GM21529 (cell line): Measurements from ENCODE around the gene RARB.

Experiments
- ATAC-seq: cut with Tn5 transposase; IDR thresholded peaks from one replicate; pipeline ENCODE4 v1.9.1; 2021; ENCODE audit not compliant: unreplicated experiment

Gene RARB

GRCh38 chr3:25471081-25471768 lies 43.2 kb downstream of the RARB start:
- ATAC-seq, result no peak

DNA sequence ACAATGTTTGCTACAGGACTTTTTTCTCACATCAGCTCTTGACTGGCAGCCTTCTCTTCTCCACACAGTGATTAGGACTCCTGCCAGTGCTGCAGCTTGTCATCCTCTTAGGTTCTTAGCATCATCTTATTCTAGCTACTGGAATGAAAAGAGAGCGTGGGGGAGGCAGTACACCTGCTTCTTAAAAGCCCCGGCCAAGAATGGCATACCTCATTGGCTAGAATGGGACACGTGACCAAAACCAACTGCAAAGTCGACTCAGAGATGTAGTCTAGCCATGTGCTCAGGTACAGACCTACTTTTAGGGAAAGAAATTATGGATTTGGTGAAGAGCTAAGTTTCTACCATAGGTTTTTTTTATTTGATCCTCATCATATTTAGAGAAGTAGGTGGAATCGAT lies 44.1 kb downstream of the RARB start:
- ATAC-seq, result no peak

GRCh38 chr3:25472731-25473130 lies 44.7 kb downstream of the RARB start:
- ATAC-seq, result no peak

GRCh38 chr3:25473246-25473645 lies 45.2 kb downstream of the RARB start:
- ATAC-seq, result no peak

- no peak for ATAC-seq
These were observed 46.0 kb downstream of the RARB start for GRCh38 chr3:25474052-25474451.

GRCh38 chr3:25476639-25477038 lies 48.6 kb downstream of the RARB start:
- ATAC-seq, result no peak

DNA sequence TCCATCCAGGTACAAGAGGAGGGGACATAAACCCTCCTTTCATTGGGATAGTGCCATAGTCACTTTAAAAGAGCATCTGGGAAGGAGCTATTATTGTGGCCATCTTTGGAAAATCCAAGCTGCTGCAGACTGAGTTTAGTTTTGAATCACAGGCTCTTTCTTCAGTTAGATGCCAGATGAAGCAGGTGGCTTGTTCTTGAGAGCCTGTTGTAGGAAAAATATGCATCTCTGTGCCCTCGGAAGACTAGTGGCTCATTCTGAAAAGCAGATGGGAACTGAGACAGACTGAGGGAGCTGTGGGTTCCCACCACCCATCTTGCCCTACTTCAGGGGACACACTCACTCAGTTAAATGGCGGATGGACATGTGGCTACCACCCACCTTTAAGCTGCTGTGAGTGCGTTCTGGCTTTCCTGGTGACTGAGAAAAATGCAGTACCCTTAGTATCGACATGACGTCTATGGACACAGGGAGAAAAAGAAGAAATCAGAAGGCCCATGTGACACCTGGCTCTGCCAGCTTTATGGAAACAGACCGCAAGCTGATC lies 50.2 kb downstream of the RARB start:
- ATAC-seq, result no peak

DNA sequence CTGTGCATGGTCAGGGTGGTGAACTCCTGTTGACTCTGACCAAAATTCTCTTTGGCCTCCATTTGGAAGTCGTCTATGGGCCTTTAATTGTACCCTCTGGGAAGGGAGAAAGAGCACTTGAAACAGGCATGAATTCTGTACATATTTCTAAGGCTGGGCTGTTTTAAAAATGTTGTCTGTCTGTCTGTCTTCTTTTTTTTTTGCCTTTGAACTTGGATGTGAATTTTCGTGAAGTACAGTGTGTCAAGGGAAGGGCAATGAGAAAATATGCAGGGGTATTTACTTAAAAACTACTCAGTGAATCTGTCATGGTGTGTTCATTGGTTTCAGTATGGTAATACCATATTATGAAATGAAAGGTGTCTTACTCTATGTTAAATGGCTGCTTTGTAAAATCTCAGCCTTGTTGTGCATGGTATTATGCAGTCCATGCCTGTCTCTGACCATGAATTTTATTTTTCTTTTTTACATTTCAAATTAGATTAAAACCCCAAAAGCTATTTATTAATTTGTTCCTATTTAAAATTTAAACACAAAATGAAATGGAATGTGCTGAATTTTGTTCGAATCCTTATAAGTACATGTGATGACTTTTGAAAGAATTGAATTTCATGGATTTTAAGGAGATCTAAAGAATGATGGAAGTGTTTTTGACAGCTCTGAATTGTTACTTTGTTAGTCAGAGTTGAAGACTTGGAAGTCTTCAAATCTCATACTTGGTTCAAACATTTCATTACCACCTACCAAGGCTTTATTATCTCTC lies 51.1 kb downstream of the RARB start:
- ATAC-seq, result no peak

- no peak for ATAC-seq
These were observed 51.6 kb downstream of the RARB start for GRCh38 chr3:25479727-25480010.

- no peak for ATAC-seq
These were observed 52.7 kb downstream of the RARB start for GRCh38 chr3:25480811-25481210.

DNA sequence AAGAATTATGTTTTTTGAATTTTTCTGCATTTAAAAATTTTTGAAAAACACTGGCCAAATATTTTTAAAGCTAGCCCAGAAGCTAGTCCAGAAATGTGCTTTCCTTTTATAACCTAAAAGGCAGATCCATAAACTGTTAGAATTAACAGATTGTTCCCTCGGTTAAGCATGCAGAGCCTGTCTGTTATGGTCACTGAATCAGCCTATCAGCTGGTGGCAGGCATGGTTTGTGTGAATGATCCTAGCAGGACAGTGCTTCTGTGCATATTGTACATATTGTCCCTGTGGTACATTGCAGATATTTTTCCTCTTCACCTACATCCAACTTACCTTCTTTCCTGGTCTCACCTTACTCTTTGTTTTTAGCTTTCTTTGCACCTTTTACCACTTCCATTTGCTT lies 53.3 kb downstream of the RARB start:
- ATAC-seq, result no peak

GRCh38 chr3:25483456-25483855 lies 55.4 kb downstream of the RARB start:
- no peak for ATAC-seq

- ATAC-seq, result no peak
These were observed 57.6 kb downstream of the RARB start for GRCh38 chr3:25485673-25486072.

DNA sequence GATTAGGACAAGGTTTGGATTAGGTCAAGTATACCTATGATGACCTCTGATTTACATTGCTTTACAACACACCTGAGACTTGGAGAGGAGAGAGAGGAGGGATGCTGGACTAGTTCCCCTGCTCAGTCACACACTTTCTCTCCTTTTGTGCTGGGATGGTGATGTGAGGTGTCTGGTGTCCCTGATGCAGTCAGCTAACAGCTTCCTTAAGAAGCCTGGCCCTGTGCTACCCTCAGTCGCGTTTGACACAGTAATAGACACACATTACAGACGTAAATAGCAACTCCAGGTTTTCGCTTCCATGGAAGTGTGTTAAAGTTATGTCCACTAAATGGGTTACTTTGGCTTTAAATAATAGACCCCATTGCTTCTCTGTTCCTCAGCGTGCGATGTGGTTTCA lies 58.9 kb downstream of the RARB start:
- no peak for ATAC-seq

DNA sequence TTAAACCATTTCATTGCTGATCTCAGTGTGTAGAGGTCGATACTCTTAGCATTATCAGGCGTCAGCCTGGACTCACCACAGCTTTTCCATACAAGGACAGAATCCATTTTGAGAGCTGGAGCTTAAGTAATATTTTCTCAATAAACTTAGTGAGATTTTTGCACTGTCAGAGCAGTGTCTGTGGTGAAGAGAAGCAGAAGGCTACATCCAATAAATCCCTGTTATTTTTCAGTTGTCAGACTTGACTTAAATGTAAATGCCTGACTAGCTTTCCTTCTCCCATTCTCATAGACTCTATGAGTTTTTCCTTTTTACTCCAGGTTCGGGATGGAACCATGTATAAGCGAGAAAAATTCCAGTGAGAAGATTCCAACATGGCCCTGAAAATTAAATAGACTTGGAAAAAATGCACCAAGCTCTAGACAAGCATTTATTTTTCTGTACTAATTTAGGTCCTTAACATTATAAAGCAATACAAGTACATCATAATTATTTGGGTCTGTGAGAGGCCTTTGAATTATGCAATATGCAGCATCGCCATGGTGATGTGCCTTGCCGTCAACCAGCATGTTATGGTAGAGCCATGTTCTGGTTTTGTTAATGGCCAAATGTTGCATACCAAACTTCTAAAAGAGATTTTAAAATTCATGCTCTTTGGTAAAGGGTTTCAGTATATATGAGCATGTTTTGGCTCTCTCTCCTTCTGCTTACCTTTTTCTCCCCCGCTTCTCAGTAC lies 62.0 kb downstream of the RARB start:
- ATAC-seq, result no peak

DNA sequence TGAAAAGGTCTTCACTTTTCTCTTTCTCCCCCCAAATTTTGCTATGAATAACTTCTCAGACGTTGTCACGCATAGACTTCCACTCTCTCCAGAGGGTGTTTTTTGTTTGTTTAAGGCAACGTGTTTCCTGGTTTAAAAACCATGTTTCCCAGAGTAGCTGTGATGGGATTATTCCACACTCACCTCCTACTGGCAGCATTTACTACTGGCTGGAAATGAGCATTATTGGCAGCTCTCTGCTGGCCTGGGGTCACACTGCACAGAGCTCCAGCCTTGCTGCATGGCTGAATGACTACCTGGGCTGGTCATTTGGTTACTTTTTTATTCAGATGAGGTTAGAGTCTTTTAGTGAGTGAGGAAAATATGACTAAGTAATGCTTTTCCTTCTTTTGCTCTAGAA lies 65.2 kb downstream of the RARB start:
- ATAC-seq, result no peak

GRCh38 chr3:25493786-25494185 lies 65.7 kb downstream of the RARB start:
- no peak for ATAC-seq

DNA sequence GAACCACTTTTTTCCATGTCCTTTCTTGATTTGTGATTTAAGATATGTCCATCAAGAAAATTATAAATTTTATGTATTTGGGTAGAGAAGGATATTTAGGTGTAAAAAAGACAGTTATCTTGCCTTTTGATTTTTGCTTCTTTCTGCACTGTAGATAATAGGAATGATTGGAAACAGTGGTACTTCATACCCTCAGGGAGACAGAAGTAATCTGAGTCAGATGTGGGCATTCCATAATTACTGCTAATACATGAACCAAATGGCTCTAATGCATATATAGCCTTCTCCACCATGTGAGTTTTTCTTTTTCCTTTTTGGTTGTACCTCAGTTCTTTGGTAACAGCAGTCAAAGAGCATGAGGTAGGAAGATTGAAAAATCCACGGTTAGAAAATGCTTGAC lies 67.2 kb downstream of the RARB start:
- no peak for ATAC-seq

DNA sequence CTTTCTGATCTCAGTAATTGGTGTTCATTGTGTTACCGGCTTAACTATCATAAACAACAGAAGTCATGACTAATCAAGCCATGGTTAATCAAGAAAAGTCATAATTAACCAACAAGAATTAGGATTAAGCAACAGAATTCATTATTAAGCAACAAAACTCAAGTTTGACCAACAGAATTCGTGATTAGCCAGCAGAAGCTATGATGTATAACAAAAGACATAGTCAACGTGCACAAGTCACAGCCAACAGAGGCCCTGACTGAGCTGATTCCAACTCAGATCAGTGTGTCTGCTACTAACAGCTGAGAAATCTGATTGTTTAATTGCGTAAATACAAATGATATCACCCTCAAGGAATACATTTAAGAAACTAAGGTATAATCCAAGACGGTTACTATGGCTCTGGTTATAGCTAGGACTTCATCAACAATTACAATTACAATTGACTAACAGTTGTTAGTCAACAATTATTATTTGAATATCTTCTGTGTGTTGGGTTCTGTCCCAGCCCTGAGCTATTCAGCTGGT lies 67.7 kb downstream of the RARB start:
- no peak for ATAC-seq

- ATAC-seq, result no peak
These were observed 69.0 kb downstream of the RARB start for GRCh38 chr3:25497096-25497495.

GRCh38 chr3:25500706-25501210 lies 72.7 kb downstream of the RARB start:
- ATAC-seq, result no peak

GRCh38 chr3:25502233-25502632 lies 74.2 kb downstream of the RARB start:
- no peak for ATAC-seq
